HepG2 (cell line): Measurements from ENCODE around the gene IQCN. TPM values are rescaled to one million over a fixed set of nuclear protein-coding genes. Genes with fewer than 3 reads are reported as not detected.

Experiments
- ADNP ChIP-seq: sonication (generic); formaldehyde crosslinking; IDR thresholded peaks from 2 replicates; pipeline ENCODE4 v1.4.0; 2020; ENCODE audit warnings: missing genetic modification reagents
- ARNT2 ChIP-seq: sonication (generic); formaldehyde crosslinking; IDR thresholded peaks from 2 replicates; pipeline ENCODE4 v1.8.0; 2022; ENCODE audit warnings: mild to moderate bottlenecking, low read depth, missing genetic modification reagents, moderate library complexity
- GPN1 ChIP-seq: sonication (generic); formaldehyde crosslinking; IDR thresholded peaks from 2 replicates; pipeline ENCODE4 v1.5.1; 2020; ENCODE audit warnings: missing genetic modification reagents, borderline replicate concordance
- HIVEP1 ChIP-seq: sonication (generic); formaldehyde crosslinking; IDR thresholded peaks from 2 replicates; pipeline ENCODE4 v1.4.0; 2020; ENCODE audit warnings: mild to moderate bottlenecking, missing genetic modification reagents
- JDP2 ChIP-seq: sonication (generic); formaldehyde crosslinking; IDR thresholded peaks from 2 replicates; pipeline ENCODE4 v1.8.1; 2022; ENCODE audit warnings: missing genetic modification reagents, borderline replicate concordance
- NFKBIZ ChIP-seq: IDR thresholded peaks from 2 replicates; pipeline ENCODE4 v1.6.1; 2018; ENCODE audit warnings: missing genetic modification reagents, missing compliant biosample characterization
- NFYC ChIP-seq: IDR thresholded peaks from 2 replicates; pipeline ENCODE4 v1.6.1; 2016; ENCODE audit warnings: missing genetic modification reagents, missing compliant biosample characterization
- RBAK ChIP-seq: sonication (generic); formaldehyde crosslinking; IDR thresholded peaks from 2 replicates; pipeline ENCODE4 v1.5.1; 2020; ENCODE audit warnings: mild to moderate bottlenecking, missing genetic modification reagents
- SRSF9 ChIP-seq: fragments of 200-400 bp; formaldehyde crosslinking; IDR thresholded peaks from 2 replicates; pipeline ENCODE4 v1.6.1; 2018; ENCODE audit warnings: borderline replicate concordance, mild to moderate bottlenecking, low read depth, low read length; ENCODE audit not compliant: insufficient read depth, poor library complexity, severe bottlenecking
- ZNF256 ChIP-seq: sonication (generic); formaldehyde crosslinking; conservative IDR thresholded peaks from 2 replicates; pipeline ENCODE4 v1.4.0; 2020; ENCODE audit warnings: missing genetic modification reagents
- polyA plus RNA-seq, 8 experiments: library from polyadenylated mRNA; depleted of rRNA in 3 of 8; stranded (reverse) in 7 of 8; unstranded in 1 of 8; fragments of >200 nt; fragmentation: Illumina TruSeq in 4 of 8; extraction: Trizol in 4 of 8; gene quantifications; 2 replicates each; pipeline versions ENCODE4 v1.2.1 to v1.2.3, GENCODE V29; 2011 to 2016; ENCODE audit warnings: low read depth in 4 of 8, missing spikeins in 1 of 8, mixed read lengths in 1 of 8; ENCODE audit not compliant: insufficient read depth in 1 of 8
- total RNA-seq, 5 experiments: library from RNA; depleted of rRNA; stranded (reverse); fragments of >200 nt; fragmentation: Illumina TruSeq; extraction: Trizol; gene quantifications; 2 replicates each; pipeline ENCODE4 v1.2.3, GENCODE V29; 2016; ENCODE audit warnings: low read depth in 1 of 5
- TF ChIP-seq, protein P1 (sequence below), 2 experiments: sonication (generic) in 1 of 2; formaldehyde crosslinking in 1 of 2; IDR thresholded peaks; 2 replicates each; pipeline versions ENCODE4 v1.5.1 to v1.6.1; 2011 to 2020; ENCODE audit warnings: borderline replicate concordance in 1 of 2, low read depth in 1 of 2, low read length in 1 of 2, mild to moderate bottlenecking in 1 of 2, missing genetic modification reagents in 1 of 2, moderate library complexity in 1 of 2
- TF ChIP-seq, protein P2 (sequence below): sonication (generic); formaldehyde crosslinking; IDR thresholded peaks from 2 replicates; pipeline ENCODE4 v1.4.0; 2020; ENCODE audit warnings: missing genetic modification reagents, borderline replicate concordance
- TF ChIP-seq, protein P3 (sequence below): sonication (generic); formaldehyde crosslinking; IDR thresholded peaks from 2 replicates; pipeline ENCODE4 v1.4.0; 2020; ENCODE audit warnings: mild to moderate bottlenecking, missing genetic modification reagents
- TF ChIP-seq, protein P4 (sequence below): sonication (generic); formaldehyde crosslinking; IDR thresholded peaks from 2 replicates; pipeline ENCODE4 v1.8.1; 2023; ENCODE audit warnings: mild to moderate bottlenecking, missing genetic modification reagents
- TF ChIP-seq, protein P5 (sequence below): sonication (generic); formaldehyde crosslinking; conservative IDR thresholded peaks from 2 replicates; pipeline ENCODE4 v1.4.0; 2020; ENCODE audit warnings: missing genetic modification reagents
- TF ChIP-seq, protein P6 (sequence below): sonication (generic); formaldehyde crosslinking; IDR thresholded peaks from 2 replicates; pipeline ENCODE4 v1.4.0; 2020; ENCODE audit warnings: missing genetic modification reagents

Gene IQCN
- total and polyA plus RNA-seq, 2 of the 13 experiments (the other 11 are each of a cell fraction or from before 2014, with no cell fraction given) = 0.04 to 0.18 TPM

DNA sequence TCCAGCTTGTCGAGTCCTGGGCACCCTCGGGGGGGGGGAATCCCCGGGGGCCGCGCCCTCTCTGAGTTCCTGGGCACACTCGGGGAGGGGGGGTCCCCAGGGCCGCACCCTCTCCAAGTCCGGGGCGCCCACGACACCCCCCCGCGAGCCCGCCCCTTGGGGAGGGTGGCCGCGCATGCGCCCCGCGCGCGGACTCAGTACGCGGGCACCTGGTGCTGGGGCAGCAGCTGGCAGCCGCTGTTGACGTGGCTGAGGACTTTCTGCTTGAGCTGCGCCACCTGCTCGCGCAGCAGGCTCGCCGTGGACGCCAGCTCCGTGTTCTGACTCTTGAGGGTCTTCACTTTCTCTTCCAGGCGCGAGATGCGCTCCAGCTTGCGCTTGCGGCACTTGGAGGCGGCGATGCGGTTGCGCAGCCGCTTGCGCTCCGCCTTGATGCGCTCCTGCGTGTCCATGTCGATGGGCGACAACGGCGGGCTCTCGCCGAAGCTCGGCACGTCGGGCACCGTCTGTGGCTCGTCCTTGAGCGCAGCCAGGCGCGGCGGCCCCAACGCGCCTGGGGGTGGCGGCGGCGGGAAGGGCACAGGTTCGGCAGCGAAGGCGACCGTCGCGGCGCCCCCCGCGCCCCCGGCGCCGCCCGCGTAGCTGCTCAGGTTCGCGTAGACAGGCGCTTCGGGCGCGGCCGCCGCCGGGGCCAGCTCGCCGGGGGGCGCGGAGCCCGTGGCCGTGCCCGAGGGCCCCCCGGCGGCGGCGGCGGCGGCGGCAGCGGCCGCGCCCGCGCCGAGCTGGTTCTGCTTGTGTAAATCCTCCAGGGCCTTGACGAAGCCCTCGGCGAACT, 6.2 kb upstream of the IQCN start (continued):
- TF ChIP-seq, protein P1, sequence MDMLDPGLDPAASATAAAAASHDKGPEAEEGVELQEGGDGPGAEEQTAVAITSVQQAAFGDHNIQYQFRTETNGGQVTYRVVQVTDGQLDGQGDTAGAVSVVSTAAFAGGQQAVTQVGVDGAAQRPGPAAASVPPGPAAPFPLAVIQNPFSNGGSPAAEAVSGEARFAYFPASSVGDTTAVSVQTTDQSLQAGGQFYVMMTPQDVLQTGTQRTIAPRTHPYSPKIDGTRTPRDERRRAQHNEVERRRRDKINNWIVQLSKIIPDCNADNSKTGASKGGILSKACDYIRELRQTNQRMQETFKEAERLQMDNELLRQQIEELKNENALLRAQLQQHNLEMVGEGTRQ (IDR thresholded peaks at IDR 0.05; ENCODE audit: low read depth, low read length) = no peak
- TF ChIP-seq, protein P1 (CRISPR knock-in tag; IDR thresholded peaks at IDR 0.05; ENCODE audit: borderline replicate concordance) = no peak
- no peak for TF ChIP-seq JDP2
- no peak for TF ChIP-seq NFYC (CRISPR knock-in tag)
- TF ChIP-seq, protein P2, sequence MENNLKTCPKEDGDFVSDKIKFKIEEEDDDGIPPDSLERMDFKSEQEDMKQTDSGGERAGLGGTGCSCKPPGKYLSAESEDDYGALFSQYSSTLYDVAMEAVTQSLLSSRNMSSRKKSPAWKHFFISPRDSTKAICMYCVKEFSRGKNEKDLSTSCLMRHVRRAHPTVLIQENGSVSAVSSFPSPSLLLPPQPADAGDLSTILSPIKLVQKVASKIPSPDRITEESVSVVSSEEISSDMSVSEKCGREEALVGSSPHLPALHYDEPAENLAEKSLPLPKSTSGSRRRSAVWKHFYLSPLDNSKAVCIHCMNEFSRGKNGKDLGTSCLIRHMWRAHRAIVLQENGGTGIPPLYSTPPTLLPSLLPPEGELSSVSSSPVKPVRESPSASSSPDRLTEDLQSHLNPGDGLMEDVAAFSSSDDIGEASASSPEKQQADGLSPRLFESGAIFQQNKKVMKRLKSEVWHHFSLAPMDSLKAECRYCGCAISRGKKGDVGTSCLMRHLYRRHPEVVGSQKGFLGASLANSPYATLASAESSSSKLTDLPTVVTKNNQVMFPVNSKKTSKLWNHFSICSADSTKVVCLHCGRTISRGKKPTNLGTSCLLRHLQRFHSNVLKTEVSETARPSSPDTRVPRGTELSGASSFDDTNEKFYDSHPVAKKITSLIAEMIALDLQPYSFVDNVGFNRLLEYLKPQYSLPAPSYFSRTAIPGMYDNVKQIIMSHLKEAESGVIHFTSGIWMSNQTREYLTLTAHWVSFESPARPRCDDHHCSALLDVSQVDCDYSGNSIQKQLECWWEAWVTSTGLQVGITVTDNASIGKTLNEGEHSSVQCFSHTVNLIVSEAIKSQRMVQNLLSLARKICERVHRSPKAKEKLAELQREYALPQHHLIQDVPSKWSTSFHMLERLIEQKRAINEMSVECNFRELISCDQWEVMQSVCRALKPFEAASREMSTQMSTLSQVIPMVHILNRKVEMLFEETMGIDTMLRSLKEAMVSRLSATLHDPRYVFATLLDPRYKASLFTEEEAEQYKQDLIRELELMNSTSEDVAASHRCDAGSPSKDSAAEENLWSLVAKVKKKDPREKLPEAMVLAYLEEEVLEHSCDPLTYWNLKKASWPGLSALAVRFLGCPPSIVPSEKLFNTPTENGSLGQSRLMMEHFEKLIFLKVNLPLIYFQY (CRISPR knock-in tag) = no peak
- TF ChIP-seq HIVEP1 = peak; percentile 47; the same call in 1 of the 2 replicates
- TF ChIP-seq NFKBIZ (CRISPR knock-in tag) = peak; percentile 62; the same call in 1 of the 2 replicates
- no peak for TF ChIP-seq ADNP (CRISPR knock-in tag)
- no peak for TF ChIP-seq ZNF256
- TF ChIP-seq, protein P3, sequence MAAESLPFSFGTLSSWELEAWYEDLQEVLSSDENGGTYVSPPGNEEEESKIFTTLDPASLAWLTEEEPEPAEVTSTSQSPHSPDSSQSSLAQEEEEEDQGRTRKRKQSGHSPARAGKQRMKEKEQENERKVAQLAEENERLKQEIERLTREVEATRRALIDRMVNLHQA (CRISPR knock-in tag) = no peak
- no peak for TF ChIP-seq RBAK (CRISPR knock-in tag)
- TF ChIP-seq, protein P4, sequence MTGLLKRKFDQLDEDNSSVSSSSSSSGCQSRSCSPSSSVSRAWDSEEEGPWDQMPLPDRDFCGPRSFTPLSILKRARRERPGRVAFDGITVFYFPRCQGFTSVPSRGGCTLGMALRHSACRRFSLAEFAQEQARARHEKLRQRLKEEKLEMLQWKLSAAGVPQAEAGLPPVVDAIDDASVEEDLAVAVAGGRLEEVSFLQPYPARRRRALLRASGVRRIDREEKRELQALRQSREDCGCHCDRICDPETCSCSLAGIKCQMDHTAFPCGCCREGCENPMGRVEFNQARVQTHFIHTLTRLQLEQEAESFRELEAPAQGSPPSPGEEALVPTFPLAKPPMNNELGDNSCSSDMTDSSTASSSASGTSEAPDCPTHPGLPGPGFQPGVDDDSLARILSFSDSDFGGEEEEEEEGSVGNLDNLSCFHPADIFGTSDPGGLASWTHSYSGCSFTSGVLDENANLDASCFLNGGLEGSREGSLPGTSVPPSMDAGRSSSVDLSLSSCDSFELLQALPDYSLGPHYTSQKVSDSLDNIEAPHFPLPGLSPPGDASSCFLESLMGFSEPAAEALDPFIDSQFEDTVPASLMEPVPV = no peak; the same call in 1 of the 2 replicates
- no peak for TF ChIP-seq ARNT2 (CRISPR knock-in tag)
- no peak for TF ChIP-seq SRSF9
- 0 out of 2 replicates have a peak, but pooled peaks have one; percentile 26 for TF ChIP-seq GPN1 (CRISPR knock-in tag)
- TF ChIP-seq, protein P5, sequence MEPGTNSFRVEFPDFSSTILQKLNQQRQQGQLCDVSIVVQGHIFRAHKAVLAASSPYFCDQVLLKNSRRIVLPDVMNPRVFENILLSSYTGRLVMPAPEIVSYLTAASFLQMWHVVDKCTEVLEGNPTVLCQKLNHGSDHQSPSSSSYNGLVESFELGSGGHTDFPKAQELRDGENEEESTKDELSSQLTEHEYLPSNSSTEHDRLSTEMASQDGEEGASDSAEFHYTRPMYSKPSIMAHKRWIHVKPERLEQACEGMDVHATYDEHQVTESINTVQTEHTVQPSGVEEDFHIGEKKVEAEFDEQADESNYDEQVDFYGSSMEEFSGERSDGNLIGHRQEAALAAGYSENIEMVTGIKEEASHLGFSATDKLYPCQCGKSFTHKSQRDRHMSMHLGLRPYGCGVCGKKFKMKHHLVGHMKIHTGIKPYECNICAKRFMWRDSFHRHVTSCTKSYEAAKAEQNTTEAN (CRISPR knock-in tag) = no peak
- TF ChIP-seq, protein P6, sequence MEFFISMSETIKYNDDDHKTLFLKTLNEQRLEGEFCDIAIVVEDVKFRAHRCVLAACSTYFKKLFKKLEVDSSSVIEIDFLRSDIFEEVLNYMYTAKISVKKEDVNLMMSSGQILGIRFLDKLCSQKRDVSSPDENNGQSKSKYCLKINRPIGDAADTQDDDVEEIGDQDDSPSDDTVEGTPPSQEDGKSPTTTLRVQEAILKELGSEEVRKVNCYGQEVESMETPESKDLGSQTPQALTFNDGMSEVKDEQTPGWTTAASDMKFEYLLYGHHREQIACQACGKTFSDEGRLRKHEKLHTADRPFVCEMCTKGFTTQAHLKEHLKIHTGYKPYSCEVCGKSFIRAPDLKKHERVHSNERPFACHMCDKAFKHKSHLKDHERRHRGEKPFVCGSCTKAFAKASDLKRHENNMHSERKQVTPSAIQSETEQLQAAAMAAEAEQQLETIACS (CRISPR knock-in tag) = peak; percentile 67; the same call in 1 of the 2 replicates
